Stimulated activated naive CD8-positive, alpha-beta T cell treated with anti-CD3 and anti-CD28 coated beads, Interleukin-15, amount 100 ng/mL, for 72 hours (primary cell): ENCODE results near the gene GMPR.

Experiments
- ATAC-seq: fragments of 150-1000 bp; cut with Tn5 transposase; 2 replicates; pipeline ENCODE4 v1.10.0; 2021; ENCODE audit warnings: mild to moderate bottlenecking, moderate library complexity
- DNase-seq, 2 donors: peaks; one replicate each; pipeline ENCODE4 v3.0.0; 2021 to 2022
- H3K27ac Mint-ChIP-seq, 2 donors: one replicate each; pipeline ENCODE4 v1.8.0; 2022; ENCODE audit warnings: mild to moderate bottlenecking in 2 of 2, mixed read lengths in 2 of 2, moderate library complexity in 2 of 2
- H3K27me3 Mint-ChIP-seq: one replicate; pipeline ENCODE4 v1.8.0; 2022; ENCODE audit warnings: mixed read lengths
- H3K4me1 Mint-ChIP-seq: one replicate; pipeline ENCODE4 v1.8.0; 2022; ENCODE audit warnings: mild to moderate bottlenecking, mixed read lengths
- H3K4me3 Mint-ChIP-seq, 2 donors: one replicate each; pipeline ENCODE4 v1.8.0; 2022; ENCODE audit warnings: mild to moderate bottlenecking in 2 of 2, mixed read lengths in 2 of 2, moderate library complexity in 1 of 2
- H3K9me3 Mint-ChIP-seq, 2 donors: one replicate each; pipeline ENCODE4 v1.8.0; 2022; ENCODE audit warnings: mixed read lengths in 2 of 2

The GMPR gene

DNA sequence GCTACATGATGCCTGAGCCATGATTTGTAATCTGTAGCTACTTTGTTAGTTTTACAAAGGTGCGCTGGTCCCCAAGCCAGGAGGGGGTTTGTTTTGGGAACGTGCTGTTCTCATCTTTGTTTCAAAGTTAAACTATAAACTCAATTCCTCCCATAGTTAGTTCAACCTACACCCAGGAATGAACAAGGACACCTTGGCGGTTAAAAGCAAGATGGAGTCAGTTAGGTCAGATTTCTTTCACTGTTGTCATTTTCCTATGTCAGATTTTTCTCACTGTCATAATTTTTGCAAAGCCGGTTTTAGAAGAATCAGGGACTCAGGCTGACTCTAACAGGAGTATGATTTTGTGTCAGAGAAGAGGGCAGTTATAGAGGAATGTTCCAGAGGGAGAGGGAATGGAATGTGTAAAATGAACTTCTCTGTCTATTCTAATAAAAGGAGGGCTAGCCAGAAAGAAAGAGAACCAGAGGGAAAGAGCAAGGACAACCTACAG, 2.3 kb upstream of the GMPR start:
- Mint-ChIP-seq H3K27me3 (peaks cover 48% of the 10 kb centered on the region), H3K4me3 (peak overlapping the region in 1 of 2 donors; percentile 14), H3K9me3 (no peaks in the 10 kb centered on the region), H3K27ac (no peak overlapping the region), H3K4me1 (peaks cover 38% of the 10 kb centered on the region)
- ATAC-seq = no peak
- DNase-seq = no peak

DNA sequence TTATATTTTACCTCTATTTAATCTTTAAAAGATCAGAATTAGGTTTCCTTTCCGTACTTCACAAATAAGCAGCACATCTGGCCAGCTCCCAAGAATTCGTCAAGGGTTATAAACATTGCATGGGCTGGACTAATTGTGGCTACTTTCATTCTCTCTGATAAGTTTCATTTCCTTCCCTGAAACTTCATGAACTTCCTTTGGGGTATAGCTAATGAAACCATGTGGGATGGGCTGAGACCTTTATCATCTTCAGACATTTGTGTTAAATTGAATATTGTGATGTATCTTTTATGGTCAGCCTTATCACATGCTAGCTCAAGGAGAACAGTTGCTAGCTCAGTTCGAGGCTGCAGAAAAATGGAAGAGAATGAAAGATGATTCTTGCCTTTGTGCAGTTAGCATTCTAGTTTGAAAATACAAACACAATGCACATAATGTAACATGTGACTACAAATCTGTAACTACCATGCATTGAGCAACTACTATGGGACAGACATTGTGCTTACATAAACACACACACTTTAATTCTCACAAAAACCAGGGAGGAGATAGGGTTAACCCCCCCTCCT, 1.7 kb upstream of the GMPR start:
- H3K4me1 Mint-ChIP-seq = peaks cover 38% of the 10 kb centered on the region
- H3K27me3 Mint-ChIP-seq = peaks cover 52% of the 10 kb centered on the region
- DNase-seq (no peak), ATAC-seq (no peak)
- H3K27ac Mint-ChIP-seq = no peak overlapping the region
- H3K9me3 Mint-ChIP-seq = no peaks in the 10 kb centered on the region
- H3K4me3 Mint-ChIP-seq = peak overlapping the region; percentile 8 to 73

DNA sequence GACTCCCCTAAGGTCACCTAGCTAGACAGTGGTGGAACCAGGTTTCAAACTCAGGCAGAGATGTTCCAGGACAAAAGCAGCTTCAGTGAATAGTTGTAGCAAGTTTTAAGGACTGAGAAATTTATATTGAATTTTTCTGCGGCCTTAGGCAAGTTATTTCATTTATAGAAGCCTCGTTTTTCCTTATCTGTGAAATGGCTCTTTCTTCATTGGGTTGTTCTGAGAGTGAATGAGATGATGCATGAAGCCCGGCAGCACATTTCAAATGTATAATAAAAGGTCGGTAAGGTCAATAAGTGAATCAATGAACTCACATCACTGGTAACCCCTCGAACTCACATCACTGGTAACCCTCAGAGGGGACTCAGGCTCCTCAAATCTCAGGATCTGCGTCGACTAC, 1.1 kb upstream of the GMPR start:
- Mint-ChIP-seq H3K4me3 (peak overlapping the region; percentile 73 to 83), H3K4me1 (peaks cover 38% of the 10 kb centered on the region), H3K27ac (no peak overlapping the region), H3K27me3 (peaks cover 52% of the 10 kb centered on the region), H3K9me3 (no peaks in the 10 kb centered on the region)
- no peak for DNase-seq
- ATAC-seq = no peak

DNA sequence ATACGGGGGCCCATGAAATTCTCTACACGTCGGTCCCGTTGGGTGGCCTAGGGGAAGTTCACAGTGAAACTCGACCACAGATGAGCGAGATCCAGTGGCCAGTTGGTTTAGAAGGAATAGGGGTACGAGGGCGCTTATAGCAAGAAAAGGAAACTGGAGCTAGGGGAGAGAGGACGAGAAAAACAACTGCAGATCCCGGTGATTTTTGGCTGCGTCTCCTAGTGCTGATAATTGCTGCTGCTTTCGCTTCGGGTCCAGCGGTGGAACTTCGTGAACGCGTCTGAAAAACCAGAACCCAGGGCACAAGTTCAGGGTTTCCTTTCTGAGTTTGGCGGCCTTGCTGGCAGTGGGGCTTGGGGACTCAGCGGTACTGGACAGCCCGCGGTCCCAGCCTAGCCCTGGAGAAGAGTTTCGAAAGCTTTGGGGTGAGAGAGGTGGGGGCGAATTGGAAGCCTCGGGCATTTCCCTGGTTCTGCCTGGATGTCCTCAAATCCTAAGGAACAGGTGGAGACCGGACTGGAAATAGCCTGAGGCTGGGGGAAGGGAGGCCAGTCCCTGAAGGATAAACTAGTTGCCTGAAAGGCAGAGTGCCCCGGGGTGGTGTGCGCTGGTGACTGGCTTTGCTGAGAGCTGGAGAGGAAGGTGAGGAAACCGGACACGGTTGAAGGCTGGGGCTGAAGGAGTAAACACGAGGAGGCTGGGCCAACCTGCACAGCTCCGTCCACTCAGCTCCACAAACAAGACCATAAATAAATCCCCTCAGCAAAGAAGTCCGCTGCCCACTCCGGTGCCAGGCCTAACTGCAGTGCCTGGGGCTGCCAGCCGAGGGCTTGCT, 793 bp downstream of the GMPR start:
- Mint-ChIP-seq H3K27ac (peak overlapping the region; percentile 67 to 68), H3K4me3 (peak overlapping the region; percentile 83 to 95), H3K27me3 (peaks cover 52% of the 10 kb centered on the region), H3K9me3 (no peaks in the 10 kb centered on the region), H3K4me1 (peaks cover 38% of the 10 kb centered on the region)
- ATAC-seq (peak; percentile 9), DNase-seq (peak; percentile 12 to 26)

DNA sequence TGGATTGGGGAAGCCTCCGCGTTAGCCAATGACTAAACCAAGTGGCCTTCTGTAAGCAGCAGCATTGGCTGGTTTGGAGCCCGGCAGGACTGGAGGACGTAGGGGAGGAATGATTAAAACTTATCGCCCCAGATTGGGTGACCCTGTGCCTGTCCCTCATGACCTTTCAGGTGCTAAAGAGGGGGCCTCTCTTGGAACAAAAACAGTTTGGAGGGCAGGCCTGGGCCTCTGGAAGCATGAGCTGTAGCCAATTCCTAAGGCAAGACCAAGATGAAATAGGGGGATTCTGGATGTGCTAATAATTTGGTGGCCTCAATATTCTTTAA, 1.4 kb downstream of the GMPR start:
- DNase-seq = no peak
- Mint-ChIP-seq H3K27me3 (peaks cover 52% of the 10 kb centered on the region), H3K27ac (no peak overlapping the region), H3K4me3 (peak overlapping the region in 1 of 2 donors; percentile 83), H3K9me3 (no peaks in the 10 kb centered on the region), H3K4me1 (peaks cover 38% of the 10 kb centered on the region)
- no peak for ATAC-seq

DNA sequence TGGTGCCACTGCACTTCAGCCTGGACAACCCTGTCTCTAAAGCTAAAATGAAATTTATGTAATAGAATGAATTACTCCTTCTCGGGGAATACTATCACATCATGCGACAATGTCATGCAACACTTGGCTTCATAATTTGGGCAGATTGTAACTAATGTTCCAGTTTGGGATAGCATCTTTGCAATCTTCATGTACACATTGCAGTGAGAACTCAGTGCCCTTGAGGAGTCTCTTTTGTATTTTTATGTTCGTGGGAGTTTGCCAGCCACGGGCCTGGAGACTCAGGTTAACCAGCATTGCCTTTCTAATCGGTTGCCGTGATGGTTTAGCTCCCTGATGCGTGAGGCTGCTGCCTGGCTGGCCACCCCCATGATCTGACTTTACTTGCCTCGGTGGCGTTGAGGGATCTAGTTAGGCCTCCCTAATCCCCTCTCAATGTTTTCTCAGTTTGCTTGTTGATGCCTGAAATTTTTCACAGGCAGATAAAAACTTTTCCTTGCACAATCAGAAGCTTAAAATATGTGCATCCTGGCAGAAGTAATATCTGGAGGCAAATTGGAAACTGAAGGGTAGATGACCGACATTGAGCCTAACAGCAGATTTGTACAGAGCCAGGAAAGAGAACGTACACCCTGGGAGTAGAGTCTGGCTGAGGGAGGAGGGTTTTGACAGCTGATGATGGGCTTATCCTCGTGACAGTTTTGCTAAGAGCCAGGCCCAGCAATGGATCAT, 2.4 kb downstream of the GMPR start:
- DNase-seq = no peak
- peaks cover 45% of the 10 kb centered on the region for H3K27me3 Mint-ChIP-seq
- H3K4me3 Mint-ChIP-seq = no peak overlapping the region
- H3K9me3 Mint-ChIP-seq = no peaks in the 10 kb centered on the region
- peaks cover 38% of the 10 kb centered on the region for H3K4me1 Mint-ChIP-seq
- H3K27ac Mint-ChIP-seq = no peak overlapping the region
- no peak for ATAC-seq

DNA sequence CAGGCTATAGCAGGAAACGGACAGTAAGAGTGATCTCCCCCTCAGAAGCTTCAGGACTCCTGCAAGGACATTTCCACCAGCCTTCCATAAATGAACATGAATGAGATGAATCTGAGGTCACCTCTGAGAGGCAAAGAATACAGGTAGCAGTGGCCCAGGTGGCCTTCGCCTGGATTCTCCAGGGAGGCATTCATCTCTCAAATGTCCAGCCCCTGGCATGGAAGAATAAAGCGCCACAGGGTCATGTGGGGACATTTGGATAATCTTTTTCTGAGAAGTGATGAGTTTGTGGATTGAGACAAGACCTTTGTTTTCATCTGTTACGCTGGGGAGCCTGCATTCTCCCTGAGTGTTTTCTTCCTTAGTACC, 2.9 kb downstream of the GMPR start:
- no peak overlapping the region for H3K4me3 Mint-ChIP-seq
- peaks cover 34% of the 10 kb centered on the region for H3K4me1 Mint-ChIP-seq

DNA sequence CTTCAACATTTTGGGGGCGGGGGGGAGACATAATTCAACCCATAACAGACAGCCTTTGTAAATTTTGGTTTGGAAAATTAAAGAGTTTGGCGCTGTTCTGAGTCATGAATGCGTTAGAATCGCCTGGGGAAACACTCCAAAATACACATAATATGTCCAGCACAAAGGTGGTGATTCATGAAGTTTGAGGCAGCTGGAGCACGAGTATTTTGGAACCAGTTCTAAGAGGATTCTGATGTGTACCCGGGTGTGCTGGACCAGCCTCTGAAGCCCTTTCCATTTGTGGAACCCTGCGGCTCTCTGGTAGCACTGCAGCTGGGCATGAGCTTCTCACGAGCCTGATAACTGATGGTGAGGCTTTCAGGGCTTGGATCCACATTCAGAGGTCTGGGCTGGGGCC, 4.7 kb downstream of the GMPR start:
- ATAC-seq = no peak
- Mint-ChIP-seq H3K27me3 (peaks cover 31% of the 10 kb centered on the region), H3K27ac (no peak overlapping the region), H3K4me1 (peaks cover 16% of the 10 kb centered on the region), H3K4me3 (no peak overlapping the region), H3K9me3 (no peaks in the 10 kb centered on the region)
- no peak for DNase-seq

More for the DNA sequence above, 2.9 kb downstream of the GMPR start:
- Mint-ChIP-seq H3K27me3 (peaks cover 39% of the 10 kb centered on the region), H3K9me3 (no peaks in the 10 kb centered on the region), H3K27ac (no peak overlapping the region)
- no peak for DNase-seq
- ATAC-seq = no peak

DNA sequence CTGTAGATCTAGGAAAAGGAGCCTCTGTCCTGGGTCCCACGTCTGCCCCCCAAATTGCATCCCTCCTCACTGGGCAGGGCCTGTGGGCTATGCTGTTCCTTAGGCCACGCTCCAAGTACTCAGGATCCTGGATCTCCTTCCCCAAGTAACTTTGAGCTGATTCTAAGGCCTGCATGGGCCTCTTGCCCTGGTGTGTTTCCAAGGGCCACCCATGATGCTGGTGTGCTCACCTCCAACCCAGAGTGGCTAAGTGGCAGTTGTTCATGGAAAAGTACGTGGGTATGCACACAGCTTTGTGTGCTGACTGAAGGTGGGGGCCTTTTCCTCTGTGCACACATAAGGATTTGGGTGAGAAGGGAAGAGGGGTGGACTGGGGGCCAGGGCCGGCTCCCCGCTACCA, 5.3 kb downstream of the GMPR start:
- Mint-ChIP-seq H3K27ac (no peak overlapping the region), H3K9me3 (no peaks in the 10 kb centered on the region), H3K27me3 (peaks cover 25% of the 10 kb centered on the region), H3K4me1 (peaks cover 12% of the 10 kb centered on the region), H3K4me3 (no peak overlapping the region)
- DNase-seq = no peak
- ATAC-seq = no peak

DNA sequence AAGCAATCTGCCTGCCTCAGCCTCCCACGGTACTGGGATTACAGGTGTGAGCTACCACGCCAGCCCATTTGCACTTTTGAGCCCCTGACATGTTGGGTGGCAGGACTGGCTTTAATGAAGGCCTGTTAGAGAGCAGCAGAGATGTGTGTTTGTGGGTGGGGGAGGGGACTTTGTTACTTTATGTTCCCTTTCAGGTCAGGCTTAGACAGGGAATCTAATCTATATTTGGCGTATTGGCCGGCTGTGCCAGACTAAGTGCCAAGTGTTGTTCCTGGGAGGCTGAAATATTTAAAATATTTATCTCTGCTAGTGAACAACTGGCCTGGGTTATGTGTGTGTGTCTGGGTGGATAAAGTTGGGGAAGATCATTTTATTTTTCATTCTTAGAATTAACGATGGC, 6.1 kb downstream of the GMPR start:
- no peak for ATAC-seq

DNA sequence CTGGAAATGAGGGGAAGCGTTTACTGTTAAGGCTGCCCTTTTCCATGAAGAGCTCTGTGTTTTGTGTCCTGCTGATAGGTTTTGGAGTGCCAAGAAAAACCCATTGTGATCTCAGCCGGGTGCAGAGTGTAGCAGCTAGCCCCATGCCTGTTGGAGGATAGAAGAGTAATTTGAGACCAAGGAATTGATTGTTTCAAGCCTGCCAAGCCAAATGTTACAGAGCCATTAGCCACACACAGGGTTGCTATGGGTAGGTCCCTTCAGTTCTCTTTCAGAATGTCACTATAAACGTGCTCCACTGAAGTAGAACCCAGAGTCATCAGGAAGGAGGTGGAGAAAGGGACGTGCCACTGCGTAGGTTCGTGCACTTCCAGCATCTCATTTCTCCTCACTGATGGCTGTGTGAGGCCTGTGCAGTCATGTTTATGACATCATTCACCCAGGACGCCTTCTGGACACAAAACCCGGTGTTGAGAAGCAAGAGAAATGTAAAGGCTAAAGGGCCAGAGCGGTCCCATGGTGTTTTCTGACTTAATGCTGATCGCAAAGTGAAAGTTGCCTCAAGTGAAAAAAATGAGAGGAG, 6.6 kb downstream of the GMPR start:
- ATAC-seq (no peak), DNase-seq (no peak)
- Mint-ChIP-seq H3K4me3 (no peak overlapping the region), H3K9me3 (no peaks in the 10 kb centered on the region), H3K4me1 (no peaks in the 10 kb centered on the region), H3K27me3 (peaks cover 12% of the 10 kb centered on the region), H3K27ac (no peak overlapping the region)

More for the DNA sequence above, 6.1 kb downstream of the GMPR start:
- Mint-ChIP-seq H3K27ac (no peak overlapping the region), H3K4me3 (no peak overlapping the region), H3K4me1 (peaks cover 4% of the 10 kb centered on the region), H3K9me3 (no peaks in the 10 kb centered on the region), H3K27me3 (peaks cover 17% of the 10 kb centered on the region)
- no peak for DNase-seq

DNA sequence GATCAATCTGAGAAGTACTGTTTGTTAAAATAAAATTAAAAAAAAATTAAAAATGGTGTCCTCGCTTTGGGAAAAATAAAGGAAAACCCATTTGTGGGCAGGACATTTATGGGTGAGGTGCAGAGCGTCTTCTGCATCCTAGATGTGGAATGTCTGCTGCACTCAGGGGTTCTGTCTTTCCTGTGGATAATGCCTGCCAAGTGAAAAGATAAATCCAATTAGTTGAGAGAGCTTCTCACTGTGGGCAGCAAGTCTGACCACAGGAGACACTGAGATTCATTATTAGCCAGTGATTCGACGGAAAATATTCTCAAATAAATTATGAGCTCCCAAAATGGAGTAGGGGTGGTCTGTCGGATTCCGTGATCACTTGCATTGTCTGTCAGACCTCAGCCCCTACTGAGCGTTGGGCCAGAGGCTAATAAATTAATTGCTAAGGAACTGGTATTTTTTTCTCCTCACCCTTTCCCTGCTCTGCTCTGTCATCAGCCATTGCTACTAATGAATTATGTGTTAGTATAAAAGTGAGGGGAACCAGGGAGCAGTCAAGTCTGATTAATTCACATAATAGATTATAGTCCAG, 10.0 kb downstream of the GMPR start:
- no peak for ATAC-seq
- Mint-ChIP-seq H3K27ac (no peak overlapping the region), H3K4me3 (no peak overlapping the region), H3K27me3 (no peaks in the 10 kb centered on the region), H3K9me3 (no peaks in the 10 kb centered on the region), H3K4me1 (peaks cover 11% of the 10 kb centered on the region)
- no peak for DNase-seq

DNA sequence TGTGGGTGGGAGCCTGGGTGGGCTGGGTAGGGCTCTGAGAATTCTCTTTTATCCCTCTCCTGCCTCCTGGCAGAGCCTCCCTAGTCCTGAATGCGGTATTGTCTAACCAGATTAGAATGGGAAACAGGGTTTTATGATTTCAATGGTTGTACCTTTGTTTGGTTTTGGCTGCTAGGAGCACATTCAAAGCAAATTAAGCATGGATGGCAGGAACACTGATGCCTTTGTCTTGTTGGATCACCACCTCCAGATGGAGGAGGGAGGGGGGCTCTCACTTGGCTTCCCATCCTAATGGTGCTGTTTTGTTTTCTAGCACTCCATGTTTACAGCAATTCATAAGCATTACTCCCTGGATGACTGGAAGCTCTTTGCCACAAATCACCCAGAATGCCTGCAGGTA, 11.6 kb downstream of the GMPR start:
- H3K27me3 Mint-ChIP-seq = no peaks in the 10 kb centered on the region
- H3K9me3 Mint-ChIP-seq = no peaks in the 10 kb centered on the region
- DNase-seq (no peak), ATAC-seq (no peak)
- peaks cover 11% of the 10 kb centered on the region for H3K4me1 Mint-ChIP-seq
- no peak overlapping the region for H3K4me3 Mint-ChIP-seq
- H3K27ac Mint-ChIP-seq = no peak overlapping the region

DNA sequence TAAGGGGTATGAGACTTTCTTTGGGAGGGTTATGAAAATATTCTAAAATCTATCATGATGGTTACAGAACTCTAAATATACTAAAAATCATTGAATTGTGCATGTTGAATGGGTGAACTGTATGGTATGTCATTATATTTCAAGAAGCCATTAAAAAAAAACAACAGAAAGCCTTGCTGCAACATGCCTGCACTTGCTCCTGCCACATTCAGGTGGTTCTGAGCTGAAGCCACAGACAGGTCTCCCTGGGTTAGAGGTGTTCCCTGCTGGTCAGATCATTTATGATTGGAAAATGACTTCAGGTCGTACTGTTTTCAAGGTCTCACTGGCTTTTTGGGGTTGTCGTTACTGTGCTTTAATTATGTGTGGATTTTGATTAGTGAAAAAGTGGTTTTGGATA, 13.3 kb downstream of the GMPR start:
- Mint-ChIP-seq H3K4me3 (no peak overlapping the region), H3K4me1 (peaks cover 11% of the 10 kb centered on the region), H3K27ac (no peak overlapping the region), H3K9me3 (no peaks in the 10 kb centered on the region), H3K27me3 (no peaks in the 10 kb centered on the region)
- no peak for DNase-seq
- ATAC-seq = no peak

DNA sequence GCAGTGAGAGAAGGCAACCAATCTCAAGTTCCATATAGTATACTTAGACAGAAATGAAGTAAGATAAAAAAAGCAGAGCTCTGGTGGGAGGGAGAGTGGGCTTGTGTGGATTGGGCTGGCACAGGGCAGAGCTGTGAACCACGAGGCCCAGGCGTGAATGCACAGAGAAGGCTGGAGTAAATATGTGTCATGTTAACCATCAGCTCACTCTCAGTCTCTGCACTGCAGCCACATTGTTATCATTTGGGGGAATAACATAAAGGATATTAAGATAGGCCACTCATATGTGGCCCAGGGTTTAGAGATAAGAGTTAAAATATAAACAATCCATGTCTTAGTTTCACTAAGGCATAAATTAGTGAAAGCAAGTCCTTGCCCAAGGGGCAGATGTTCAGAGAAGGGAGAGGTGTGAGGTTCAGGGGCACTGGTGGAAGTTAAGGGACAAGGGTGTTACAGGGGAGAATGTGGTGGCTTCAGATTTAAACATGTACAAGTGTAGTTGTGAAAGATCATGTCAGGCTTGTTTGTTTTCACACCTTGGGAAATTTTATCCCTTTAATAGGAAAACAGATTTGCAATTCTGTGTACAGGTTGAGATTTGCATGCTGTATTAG, 14.4 kb downstream of the GMPR start:
- no peak for DNase-seq
- Mint-ChIP-seq H3K4me1 (peaks cover 11% of the 10 kb centered on the region), H3K27me3 (no peaks in the 10 kb centered on the region), H3K9me3 (no peaks in the 10 kb centered on the region), H3K27ac (peak overlapping the region in 1 of 2 donors; percentile 24), H3K4me3 (no peak overlapping the region)
- peak; percentile 87 for ATAC-seq
